HG03469 (cell line): Measurements from ENCODE around the gene TMEM150C.
"Not testable (repeated sequence)": the region's sequence is repeated elsewhere in the genome, so short reads cannot be mapped to it uniquely, and the experiment has no call there.

ENCODE experiments used
- ATAC-seq: cut with Tn5 transposase; IDR thresholded peaks from one replicate; pipeline ENCODE4 v1.9.1; 2021; ENCODE audit warnings: mild to moderate bottlenecking, moderate library complexity, moderate number of reproducible peaks; ENCODE audit not compliant: unreplicated experiment

TMEM150C gene

GRCh38 chr4:82479562-82479961 lies 82.2 kb downstream of the TMEM150C start:
- ATAC-seq, result no peak

GRCh38 chr4:82477469-82477868 lies 84.3 kb downstream of the TMEM150C start:
- not testable (repeated sequence) for ATAC-seq

GRCh38 chr4:82475931-82476330 lies 85.9 kb downstream of the TMEM150C start:
- not testable (repeated sequence) for ATAC-seq

- ATAC-seq, result no peak
Observed at GRCh38 chr4:82473621-82474164, 88.1 kb downstream of the TMEM150C start.

- not testable (repeated sequence) for ATAC-seq
Observed at GRCh38 chr4:82473080-82473479, 88.7 kb downstream of the TMEM150C start.

- no peak for ATAC-seq
Observed at GRCh38 chr4:82469791-82470345, 91.9 kb downstream of the TMEM150C start.

- ATAC-seq, result no peak
Observed at GRCh38 chr4:82467471-82467870, 94.3 kb downstream of the TMEM150C start.

GRCh38 chr4:82463221-82463620 lies 98.6 kb downstream of the TMEM150C start:
- no peak for ATAC-seq

GRCh38 chr4:82462415-82462831 lies 99.4 kb downstream of the TMEM150C start:
- peak; percentile 68 for ATAC-seq

- ATAC-seq, result no peak
Observed at GRCh38 chr4:82461710-82462109, 100.1 kb downstream of the TMEM150C start.

GRCh38 chr4:82458729-82459128 lies 103.1 kb downstream of the TMEM150C start:
- ATAC-seq, result no peak

- no peak for ATAC-seq
Observed at GRCh38 chr4:82457266-82457665, 104.5 kb downstream of the TMEM150C start.

GRCh38 chr4:82452026-82452425 lies 109.8 kb downstream of the TMEM150C start:
- ATAC-seq, result no peak

GRCh38 chr4:82450966-82451755 lies 110.6 kb downstream of the TMEM150C start:
- ATAC-seq, result no peak

GRCh38 chr4:82447886-82448285 lies 113.9 kb downstream of the TMEM150C start:
- ATAC-seq, result no peak

GRCh38 chr4:82439088-82439487 lies 122.7 kb downstream of the TMEM150C start:
- no peak for ATAC-seq

- ATAC-seq, result no peak
Observed at GRCh38 chr4:82437285-82438005, 124.3 kb downstream of the TMEM150C start.

GRCh38 chr4:82436780-82437179 lies 125.0 kb downstream of the TMEM150C start:
- ATAC-seq, result no peak

GRCh38 chr4:82436130-82436529 lies 125.7 kb downstream of the TMEM150C start:
- no peak for ATAC-seq

- no peak for ATAC-seq
Observed at GRCh38 chr4:82434949-82435348, 126.8 kb downstream of the TMEM150C start.

- no peak for ATAC-seq
Observed at GRCh38 chr4:82433791-82434190, 128.0 kb downstream of the TMEM150C start.
